GM19025 (cell line): Measurements from ENCODE around the gene PACRG.

Source experiments
- ATAC-seq: cut with Tn5 transposase; IDR thresholded peaks from one replicate; pipeline ENCODE4 v1.9.1; 2021; ENCODE audit warnings: mild to moderate bottlenecking, low read depth, moderate library complexity; ENCODE audit not compliant: unreplicated experiment

The PACRG gene

GRCh38 chr6:163320402-163320801, 592.6 kb downstream of the PACRG start:
- no peak for ATAC-seq

DNA sequence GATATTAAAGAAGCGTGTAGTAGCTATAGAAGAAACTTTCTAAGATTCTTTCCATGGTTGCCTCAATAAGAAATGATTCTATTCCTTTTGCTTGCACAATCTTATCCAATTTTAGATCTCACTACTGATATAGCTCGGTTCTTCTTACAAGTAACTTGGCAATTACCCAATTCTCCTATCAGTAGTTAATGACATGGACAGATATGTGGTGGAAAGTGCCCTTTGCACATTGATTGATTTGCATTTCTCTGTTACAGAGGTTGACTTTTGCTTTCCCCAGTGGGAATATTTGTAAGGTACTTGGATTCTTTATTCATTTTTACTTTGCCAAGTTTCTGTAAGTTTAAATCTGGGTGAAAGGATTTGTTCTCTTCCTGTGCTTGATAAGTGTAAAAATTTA, 593.0 kb downstream of the PACRG start:
- ATAC-seq, result no peak

- no peak for ATAC-seq
Observed at GRCh38 chr6:163321717-163322116, 593.9 kb downstream of the PACRG start.

- ATAC-seq, result no peak
Observed at GRCh38 chr6:163323274-163323673, 595.5 kb downstream of the PACRG start.

DNA sequence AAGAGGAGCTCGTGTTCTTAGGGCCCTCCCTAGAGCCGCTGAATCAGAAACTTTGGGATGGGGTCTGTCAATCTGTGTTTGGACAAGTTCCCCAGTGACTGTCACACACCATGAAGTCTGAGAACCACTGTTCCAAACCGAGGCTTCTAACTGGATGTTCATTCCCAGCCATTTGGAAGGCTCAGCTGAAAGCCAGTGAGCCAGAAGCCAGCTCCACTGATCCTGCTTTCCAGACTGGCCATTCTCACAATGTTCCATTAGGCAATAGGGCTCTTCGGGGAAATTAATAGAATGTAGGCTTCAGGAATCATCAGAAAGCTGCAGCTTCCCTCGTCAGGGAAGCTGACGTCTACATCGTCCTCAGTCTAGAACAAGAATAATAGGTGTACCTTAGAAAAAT, 595.9 kb downstream of the PACRG start:
- ATAC-seq, result no peak

DNA sequence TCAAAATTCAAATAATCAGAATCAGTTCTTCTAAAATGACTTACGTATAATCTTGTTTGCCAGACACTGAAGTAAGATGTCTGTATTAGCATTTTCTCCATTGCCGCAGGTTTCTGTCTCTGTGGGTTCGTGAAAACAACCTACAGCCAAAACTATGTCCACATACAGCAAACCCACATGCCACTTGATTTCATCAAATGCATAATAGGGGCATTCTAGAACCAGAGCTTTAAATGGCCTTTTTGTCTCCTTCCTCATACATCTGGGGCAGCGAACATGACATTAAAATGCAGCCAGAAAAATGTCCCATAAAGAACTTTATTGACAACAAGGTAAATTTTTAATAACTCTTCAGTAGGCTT, 596.5 kb downstream of the PACRG start:
- ATAC-seq, result no peak

- no peak for ATAC-seq
Observed at GRCh38 chr6:163324688-163325389, 597.1 kb downstream of the PACRG start.

DNA sequence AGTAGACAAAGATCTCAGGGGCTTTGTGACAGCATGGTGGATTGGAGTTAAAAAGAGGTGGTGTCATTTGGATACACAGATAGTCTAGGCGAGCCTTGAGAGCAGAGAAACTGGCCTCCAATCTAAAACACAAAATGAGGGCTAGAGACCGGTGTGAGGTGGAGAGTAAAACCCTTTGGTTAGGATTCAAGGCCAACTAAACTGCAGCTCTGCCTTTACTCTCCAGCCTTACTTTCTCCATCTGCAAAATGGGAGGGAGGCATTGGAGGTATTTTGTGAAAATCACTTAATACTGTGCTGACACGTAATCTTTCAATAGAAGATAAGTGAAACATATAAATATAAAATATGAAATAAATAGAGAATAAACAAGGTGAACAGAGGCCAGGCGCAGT, 597.6 kb downstream of the PACRG start:
- no peak for ATAC-seq

- no peak for ATAC-seq
Observed at GRCh38 chr6:163327165-163327880, 599.5 kb downstream of the PACRG start.

GRCh38 chr6:163327921-163328320, 600.1 kb downstream of the PACRG start:
- no peak for ATAC-seq

GRCh38 chr6:163328411-163328810, 600.6 kb downstream of the PACRG start:
- no peak for ATAC-seq

DNA sequence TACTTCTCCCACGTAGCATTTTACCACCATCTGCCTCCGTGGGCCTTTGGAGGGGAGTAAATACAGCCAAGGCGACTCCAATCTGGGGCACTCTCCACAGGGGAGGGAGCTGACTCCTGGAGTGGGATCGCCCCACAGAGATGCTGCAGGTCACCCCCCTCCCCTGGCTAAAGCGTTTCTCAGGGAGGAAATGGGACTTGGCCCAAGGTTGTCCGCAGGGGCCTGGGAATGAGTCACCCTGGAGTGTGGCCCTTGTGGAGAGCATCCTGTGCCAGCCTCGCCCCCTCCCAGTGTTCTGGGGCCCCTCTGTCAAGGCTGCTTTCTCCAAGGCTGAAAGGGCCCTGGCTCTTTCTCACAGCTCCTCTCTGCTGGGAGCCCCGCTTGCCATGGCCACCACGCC, 602.2 kb downstream of the PACRG start:
- ATAC-seq, result no peak

DNA sequence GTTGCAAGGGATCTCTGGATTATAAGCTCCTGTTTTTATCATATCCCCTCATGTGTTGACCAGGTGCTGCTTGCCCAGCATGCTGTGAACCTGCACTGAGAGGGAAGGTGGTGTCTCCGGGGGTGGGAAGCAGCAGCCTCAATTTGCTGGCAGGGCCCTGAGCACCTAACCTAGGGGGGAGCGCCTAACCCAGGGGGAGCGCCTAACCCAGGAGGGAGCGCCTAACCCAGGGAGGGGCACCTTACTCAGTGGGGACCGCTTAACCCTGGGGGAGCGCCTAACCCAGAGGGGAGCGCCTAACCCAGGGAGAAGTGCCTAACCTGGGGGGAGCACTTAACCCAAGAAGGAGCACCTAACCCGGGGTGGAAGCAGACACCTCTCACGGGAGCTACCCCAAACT, 603.5 kb downstream of the PACRG start:
- no peak for ATAC-seq

DNA sequence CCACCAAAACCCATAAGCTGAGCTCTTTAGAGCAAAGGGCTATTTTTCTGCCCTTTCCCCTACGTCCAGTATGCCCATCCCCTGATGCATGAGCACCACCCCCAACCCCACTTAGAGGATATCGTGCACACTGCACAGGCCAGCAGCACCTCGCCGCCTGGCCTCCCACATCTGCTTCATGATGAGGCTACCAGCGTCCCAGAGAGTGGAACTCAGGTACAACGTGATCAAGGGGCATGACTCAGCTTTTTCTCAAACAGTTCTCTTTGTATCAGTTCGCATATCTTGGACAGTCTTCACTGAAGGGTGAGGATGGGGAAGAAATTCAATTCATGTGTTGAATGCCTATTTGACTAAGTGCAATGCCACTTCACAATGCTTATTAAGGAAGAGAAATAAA, 604.8 kb downstream of the PACRG start:
- ATAC-seq, result no peak

GRCh38 chr6:163333038-163333437, 605.3 kb downstream of the PACRG start:
- ATAC-seq, result no peak

GRCh38 chr6:163333701-163334663, 606.2 kb downstream of the PACRG start:
- ATAC-seq, result no peak

- ATAC-seq, result no peak
Observed at GRCh38 chr6:163335056-163335455, 607.3 kb downstream of the PACRG start.

- ATAC-seq, result no peak
Observed at GRCh38 chr6:163335671-163336545, 608.1 kb downstream of the PACRG start.

GRCh38 chr6:163336961-163337360, 609.2 kb downstream of the PACRG start:
- no peak for ATAC-seq

- no peak for ATAC-seq
Observed at GRCh38 chr6:163337958-163338357, 610.2 kb downstream of the PACRG start.
